ENCODE results near the gene PCSK6.

DNA sequence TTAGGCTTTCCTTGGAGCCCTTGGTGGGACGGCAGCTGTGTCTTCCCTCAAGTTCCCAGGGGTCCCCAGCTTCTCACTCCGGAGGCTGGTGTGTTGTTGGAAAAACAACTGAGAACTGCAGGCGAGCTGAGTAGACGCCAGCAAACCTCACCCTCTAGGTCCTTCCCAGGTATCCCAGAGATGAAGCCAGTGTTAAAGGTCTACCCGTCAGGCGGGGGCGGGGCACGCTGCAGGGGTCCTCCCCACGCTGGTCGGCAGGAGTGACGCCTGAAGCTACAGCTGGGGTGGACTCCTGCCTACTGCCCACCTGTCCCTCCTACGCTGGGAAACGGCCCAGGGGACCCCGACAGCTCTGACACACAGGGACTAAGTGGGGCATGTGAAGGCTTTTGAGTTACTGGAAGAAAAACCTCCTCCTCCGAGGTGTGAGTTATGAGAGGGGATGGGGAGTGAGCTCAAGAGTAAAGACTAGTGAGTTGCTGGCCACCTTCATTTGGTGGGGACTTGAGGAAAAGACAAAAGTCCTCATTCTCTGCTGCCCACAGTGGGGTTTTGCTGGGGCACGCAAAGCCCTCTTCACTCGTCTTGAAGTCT is 162.3 kb downstream of the PCSK6 start:
- no peak for TF ChIP-seq POLR2A (IDR thresholded peaks at IDR 0.05)
- TF ChIP-seq, protein P1, sequence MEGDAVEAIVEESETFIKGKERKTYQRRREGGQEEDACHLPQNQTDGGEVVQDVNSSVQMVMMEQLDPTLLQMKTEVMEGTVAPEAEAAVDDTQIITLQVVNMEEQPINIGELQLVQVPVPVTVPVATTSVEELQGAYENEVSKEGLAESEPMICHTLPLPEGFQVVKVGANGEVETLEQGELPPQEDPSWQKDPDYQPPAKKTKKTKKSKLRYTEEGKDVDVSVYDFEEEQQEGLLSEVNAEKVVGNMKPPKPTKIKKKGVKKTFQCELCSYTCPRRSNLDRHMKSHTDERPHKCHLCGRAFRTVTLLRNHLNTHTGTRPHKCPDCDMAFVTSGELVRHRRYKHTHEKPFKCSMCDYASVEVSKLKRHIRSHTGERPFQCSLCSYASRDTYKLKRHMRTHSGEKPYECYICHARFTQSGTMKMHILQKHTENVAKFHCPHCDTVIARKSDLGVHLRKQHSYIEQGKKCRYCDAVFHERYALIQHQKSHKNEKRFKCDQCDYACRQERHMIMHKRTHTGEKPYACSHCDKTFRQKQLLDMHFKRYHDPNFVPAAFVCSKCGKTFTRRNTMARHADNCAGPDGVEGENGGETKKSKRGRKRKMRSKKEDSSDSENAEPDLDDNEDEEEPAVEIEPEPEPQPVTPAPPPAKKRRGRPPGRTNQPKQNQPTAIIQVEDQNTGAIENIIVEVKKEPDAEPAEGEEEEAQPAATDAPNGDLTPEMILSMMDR (IDR thresholded peaks at IDR 0.05), result no peak
